GM23338 (cell line): ENCODE measurements around the gene SLC6A3.

Source experiments
- CREB1 ChIP-seq: fragments of 250-450 bp; sonication (Bioruptor Pico); IDR thresholded peaks from 2 replicates; pipeline ENCODE4 v1.5.0; 2020; ENCODE audit warnings: low read depth, mild to moderate bottlenecking, moderate library complexity
- EZH2 ChIP-seq: fragments of 200-600 bp; sonication (generic); IDR thresholded peaks from one replicate; pipeline ENCODE4 v1.8.0; 2017; ENCODE audit warnings: antibody characterized with exemption, mild to moderate bottlenecking, low read depth; ENCODE audit not compliant: unreplicated experiment
- EZH2phosphoT487 ChIP-seq: fragments of 200-600 bp; sonication (generic); IDR thresholded peaks from one replicate; pipeline ENCODE4 v1.8.1; 2018; ENCODE audit warnings: antibody characterized with exemption; ENCODE audit not compliant: unreplicated experiment
- POLR2AphosphoS5 ChIP-seq: IDR thresholded peaks from 2 replicates; pipeline ENCODE4 v1.6.1; 2016; ENCODE audit warnings: antibody characterized with exemption, low read depth
- TF ChIP-seq, protein P1 (sequence below), 2 experiments: fragments of 200-600 bp in 1 of 2; sonication (generic) in 1 of 2; conservative IDR thresholded peaks; 2 replicates each; pipeline versions ENCODE4 v1.5.1 to v1.6.1; 2016 to 2017; ENCODE audit warnings: antibody characterized with exemption in 2 of 2, low read depth in 2 of 2, mild to moderate bottlenecking in 2 of 2, moderate library complexity in 1 of 2
- TF ChIP-seq, protein P2 (sequence below): IDR thresholded peaks from 2 replicates; pipeline ENCODE4 v1.6.1; 2016; ENCODE audit warnings: antibody characterized with exemption

DNA sequence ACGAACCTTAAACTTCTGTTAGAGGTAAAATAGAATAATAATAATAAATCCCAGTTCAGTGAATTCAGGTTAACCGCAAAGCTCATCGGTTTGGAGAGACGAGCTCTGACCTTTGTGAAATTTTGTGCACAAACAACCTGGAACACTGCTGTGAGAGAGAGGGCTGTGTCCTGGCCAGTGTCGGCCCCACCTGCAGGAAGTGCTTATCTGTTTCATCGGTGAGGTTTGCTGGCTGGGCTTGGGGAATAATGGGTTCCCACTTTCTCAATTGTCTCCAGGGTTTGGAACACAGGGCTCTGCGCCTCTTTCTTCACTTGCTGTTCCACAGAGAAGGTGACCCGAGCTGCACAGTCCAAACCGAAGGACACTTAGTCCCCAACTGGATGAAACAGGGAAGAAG is 81.0 kb downstream of the SLC6A3 start:
- TF ChIP-seq, protein P1, sequence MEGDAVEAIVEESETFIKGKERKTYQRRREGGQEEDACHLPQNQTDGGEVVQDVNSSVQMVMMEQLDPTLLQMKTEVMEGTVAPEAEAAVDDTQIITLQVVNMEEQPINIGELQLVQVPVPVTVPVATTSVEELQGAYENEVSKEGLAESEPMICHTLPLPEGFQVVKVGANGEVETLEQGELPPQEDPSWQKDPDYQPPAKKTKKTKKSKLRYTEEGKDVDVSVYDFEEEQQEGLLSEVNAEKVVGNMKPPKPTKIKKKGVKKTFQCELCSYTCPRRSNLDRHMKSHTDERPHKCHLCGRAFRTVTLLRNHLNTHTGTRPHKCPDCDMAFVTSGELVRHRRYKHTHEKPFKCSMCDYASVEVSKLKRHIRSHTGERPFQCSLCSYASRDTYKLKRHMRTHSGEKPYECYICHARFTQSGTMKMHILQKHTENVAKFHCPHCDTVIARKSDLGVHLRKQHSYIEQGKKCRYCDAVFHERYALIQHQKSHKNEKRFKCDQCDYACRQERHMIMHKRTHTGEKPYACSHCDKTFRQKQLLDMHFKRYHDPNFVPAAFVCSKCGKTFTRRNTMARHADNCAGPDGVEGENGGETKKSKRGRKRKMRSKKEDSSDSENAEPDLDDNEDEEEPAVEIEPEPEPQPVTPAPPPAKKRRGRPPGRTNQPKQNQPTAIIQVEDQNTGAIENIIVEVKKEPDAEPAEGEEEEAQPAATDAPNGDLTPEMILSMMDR (conservative IDR thresholded peaks at IDR 0.05; ENCODE audit: low read depth in 2 of 2): no peak
- no peak for TF ChIP-seq EZH2
- no peak for TF ChIP-seq EZH2phosphoT487
- no peak for TF ChIP-seq POLR2AphosphoS5
- no peak for TF ChIP-seq CREB1 (CRISPR knock-in tag)
- TF ChIP-seq, protein P2, sequence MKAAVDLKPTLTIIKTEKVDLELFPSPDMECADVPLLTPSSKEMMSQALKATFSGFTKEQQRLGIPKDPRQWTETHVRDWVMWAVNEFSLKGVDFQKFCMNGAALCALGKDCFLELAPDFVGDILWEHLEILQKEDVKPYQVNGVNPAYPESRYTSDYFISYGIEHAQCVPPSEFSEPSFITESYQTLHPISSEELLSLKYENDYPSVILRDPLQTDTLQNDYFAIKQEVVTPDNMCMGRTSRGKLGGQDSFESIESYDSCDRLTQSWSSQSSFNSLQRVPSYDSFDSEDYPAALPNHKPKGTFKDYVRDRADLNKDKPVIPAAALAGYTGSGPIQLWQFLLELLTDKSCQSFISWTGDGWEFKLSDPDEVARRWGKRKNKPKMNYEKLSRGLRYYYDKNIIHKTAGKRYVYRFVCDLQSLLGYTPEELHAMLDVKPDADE: no peak
